Common myeloid progenitor, CD34-positive (primary cell): ENCODE measurements around the gene ACTR10.

Experiments
- CTCF ChIA-PET: fragments of 350-600 bp; sonication (Branson Sonifier 250); formaldehyde crosslinking; loops from one replicate; lab custom pipeline; 2021; ENCODE audit warnings: antibody characterized with exemption; lab: Charles Lee
- POLR2A ChIA-PET: fragments of 350-600 bp; sonication (Branson Sonifier 250); formaldehyde crosslinking; loops from one replicate; lab custom pipeline; 2021; ENCODE audit warnings: antibody characterized with exemption; lab: Charles Lee
- DNase-seq, 3 donors: peaks; one replicate each; pipeline versions ENCODE4 v3.0.0 to v3.0.0-alpha.2; 2013
- H3K27ac ChIP-seq, 2 experiments: 1 replicate in 1 of 2; 2 replicates in 1 of 2; pipeline ENCODE4 v1.7.0; 2013; ENCODE audit warnings: inconsistent platforms in 2 of 2, low read length in 2 of 2, mild to moderate bottlenecking in 2 of 2, low read depth in 1 of 2, moderate library complexity in 1 of 2; ENCODE audit not compliant: severe bottlenecking in 2 of 2, insufficient read depth in 1 of 2, poor library complexity in 1 of 2
- H3K27me3 ChIP-seq, 5 experiments: replicated peaks in 2 of 5; 1 replicate in 3 of 5; 2 replicates in 2 of 5; pipeline versions ENCODE4 v1.6.1 to v1.7.0; 2013; ENCODE audit warnings: low read length in 4 of 5, mild to moderate bottlenecking in 2 of 5, moderate library complexity in 2 of 5, inconsistent platforms in 1 of 5; ENCODE audit not compliant: insufficient read depth in 5 of 5, control insufficient read depth in 4 of 5
- H3K36me3 ChIP-seq, 4 experiments: 1 replicate in 2 of 4; 2 replicates in 2 of 4; pipeline versions ENCODE4 v1.6.1 to v1.7.0; 2013; ENCODE audit warnings: low read length in 3 of 4, control low read depth in 1 of 4, mild to moderate bottlenecking in 1 of 4; ENCODE audit not compliant: control insufficient read depth in 4 of 4, insufficient read depth in 4 of 4
- H3K4me1 ChIP-seq, 4 experiments: 1 replicate in 3 of 4; 2 replicates in 1 of 4; pipeline versions ENCODE4 v1.6.1 to v1.7.1; 2013; ENCODE audit warnings: low read length in 3 of 4, mild to moderate bottlenecking in 3 of 4, control low read depth in 1 of 4, inconsistent platforms in 1 of 4, moderate library complexity in 1 of 4; ENCODE audit not compliant: control insufficient read depth in 4 of 4, insufficient read depth in 4 of 4; ENCODE audit errors: control extremely low read depth in 1 of 4
- H3K4me3 ChIP-seq, 7 experiments: 1 replicate in 4 of 7; 2 replicates in 3 of 7; pipeline versions ENCODE4 v1.5.1 to v1.7.0; 2013; ENCODE audit warnings: mild to moderate bottlenecking in 7 of 7, low read length in 6 of 7, moderate library complexity in 6 of 7, inconsistent platforms in 2 of 7, low read depth in 2 of 7, control low read depth in 1 of 7; ENCODE audit not compliant: insufficient read depth in 4 of 7, control insufficient read depth in 1 of 7; ENCODE audit errors: extremely low read depth in 1 of 7
- H3K9me3 ChIP-seq, 5 experiments: 1 replicate in 4 of 5; 2 replicates in 1 of 5; pipeline versions ENCODE4 v1.6.1 to v1.7.1; 2013; ENCODE audit warnings: low read length in 4 of 5, mild to moderate bottlenecking in 2 of 5, inconsistent platforms in 1 of 5, low read depth in 1 of 5, moderate library complexity in 1 of 5; ENCODE audit not compliant: control insufficient read depth in 4 of 5, insufficient read depth in 2 of 5; ENCODE audit errors: control extremely low read depth in 1 of 5
- WGBS: methylation state at CpG from one replicate; pipeline ENCODE4 v1.1.5; 2013; ENCODE audit not compliant: insufficient coverage; 5-methylcytosine and 5-hydroxymethylcytosine counted together

ACTR10 gene

GRCh38 chr14:58166005-58166983 is 33.7 kb upstream of the ACTR10 start:
- H3K9me3 ChIP-seq = no peaks in the 10 kb centered on the region
- WGBS = 93% methylated on average over 3 of the region's 10 CpGs
- no peak overlapping the region for H3K4me3 ChIP-seq
- peaks cover 0 to 4% (median 0%) of the 10 kb centered on the region in 5 experiments for H3K27me3 ChIP-seq
- POLR2A ChIA-PET = interaction anchor here (0.8 kb wide), 1 partner anchor 58 kb away, joined by 3 read pairs; no protein-coding TSS in a partner anchor
- no peak overlapping the region for H3K27ac ChIP-seq
- peak; percentile 66 to 82 (median 76) for DNase-seq
- CTCF ChIA-PET = interaction anchor here (1.1 to 7.6 kb wide), 5 partner anchors 13 to 63 kb away, joined by 3 to 103 read pairs (median 5); no protein-coding TSS in a partner anchor
- peaks cover 0 to 4% (median under 1%) of the 10 kb centered on the region in 4 experiments for H3K4me1 ChIP-seq
- no peaks in the 10 kb centered on the region for H3K36me3 ChIP-seq

- CTCF ChIA-PET = interaction anchor here (1.1 to 7.6 kb wide), 3 partner anchors 14 to 64 kb away, joined by 4 to 103 read pairs (median 7); no protein-coding TSS in a partner anchor
- Histone ChIP-seq H3K27me3 (peaks cover 0 to 4% (median 0%) of the 10 kb centered on the region in 5 experiments), H3K36me3 (no peaks in the 10 kb centered on the region), H3K27ac (no peak overlapping the region), H3K9me3 (no peaks in the 10 kb centered on the region), H3K4me1 (peaks cover 0 to 4% (median 1%) of the 10 kb centered on the region in 4 experiments), H3K4me3 (no peak overlapping the region)
- POLR2A ChIA-PET = interaction anchor here (0.8 kb wide), 1 partner anchor 59 kb away, joined by 3 read pairs; no protein-coding TSS in a partner anchor
- WGBS = 57% methylated on average over 1 of the region's 1 CpG
- DNase-seq = no peak
These were observed 32.9 kb upstream of the ACTR10 start for GRCh38 chr14:58167057-58167456.

GRCh38 chr14:58167891-58168290 is 32.1 kb upstream of the ACTR10 start:
- ChIA-PET POLR2A (no interaction called here), CTCF (interaction anchor here (0.8 to 7.6 kb wide), 6 partner anchors 21 to 59 kb away, joined by 3 to 103 read pairs (median 4); no protein-coding TSS in a partner anchor)
- 89% methylated on average over 5 of the region's 5 CpGs for WGBS
- Histone ChIP-seq H3K4me3 (no peak overlapping the region), H3K4me1 (peaks cover 0 to 4% (median 1%) of the 10 kb centered on the region in 4 experiments), H3K36me3 (no peaks in the 10 kb centered on the region), H3K9me3 (no peaks in the 10 kb centered on the region), H3K27ac (no peak overlapping the region), H3K27me3 (peaks cover 0 to 2% (median 0%) of the 10 kb centered on the region in 5 experiments)
- DNase-seq = no peak

- Histone ChIP-seq H3K4me1 (peaks cover 0 to 4% (median 1%) of the 10 kb centered on the region in 4 experiments), H3K27me3 (peaks cover 0 to under 1% (median 0%) of the 10 kb centered on the region in 5 experiments), H3K27ac (no peak overlapping the region), H3K36me3 (no peaks in the 10 kb centered on the region), H3K4me3 (no peak overlapping the region), H3K9me3 (no peaks in the 10 kb centered on the region)
- peak; percentile 77 to 92 (median 90) for DNase-seq
- POLR2A ChIA-PET = no interaction called here
- CTCF ChIA-PET = no interaction called here
- WGBS = 34% methylated on average over 6 of the region's 6 CpGs
These were observed 28.9 kb upstream of the ACTR10 start for GRCh38 chr14:58171090-58171489.

GRCh38 chr14:58177125-58177524 is 22.8 kb upstream of the ACTR10 start:
- no peaks in the 10 kb centered on the region for H3K4me1 ChIP-seq
- no peaks in the 10 kb centered on the region for H3K27me3 ChIP-seq
- DNase-seq = no peak
- ChIA-PET CTCF (no interaction called here), POLR2A (no interaction called here)
- H3K27ac ChIP-seq = no peak overlapping the region
- 96% methylated on average over 3 of the region's 5 CpGs for WGBS
- no peaks in the 10 kb centered on the region for H3K36me3 ChIP-seq
- no peak overlapping the region for H3K4me3 ChIP-seq
- H3K9me3 ChIP-seq = no peaks in the 10 kb centered on the region

GRCh38 chr14:58189176-58189575 is 10.8 kb upstream of the ACTR10 start:
- DNase-seq = no peak
- no peaks in the 10 kb centered on the region for H3K36me3 ChIP-seq
- H3K27ac ChIP-seq = no peak overlapping the region
- WGBS = 100% methylated on average over 1 of the region's 2 CpGs
- H3K27me3 ChIP-seq = no peaks in the 10 kb centered on the region
- H3K4me3 ChIP-seq = no peak overlapping the region
- CTCF ChIA-PET = interaction anchor here (1.3 kb wide), 1 partner anchor 21 kb away, joined by 4 read pairs; no protein-coding TSS in a partner anchor
- H3K9me3 ChIP-seq = no peaks in the 10 kb centered on the region
- H3K4me1 ChIP-seq = no peaks in the 10 kb centered on the region
- POLR2A ChIA-PET = no interaction called here
